ENCODE results near the gene LUC7L3. TPM values are rescaled to one million over a fixed set of nuclear protein-coding genes. Genes with fewer than 3 reads are reported as not detected.

LUC7L3 gene
- total RNA-seq, 1 experiment from 2014 or later: 136 TPM

DNA sequence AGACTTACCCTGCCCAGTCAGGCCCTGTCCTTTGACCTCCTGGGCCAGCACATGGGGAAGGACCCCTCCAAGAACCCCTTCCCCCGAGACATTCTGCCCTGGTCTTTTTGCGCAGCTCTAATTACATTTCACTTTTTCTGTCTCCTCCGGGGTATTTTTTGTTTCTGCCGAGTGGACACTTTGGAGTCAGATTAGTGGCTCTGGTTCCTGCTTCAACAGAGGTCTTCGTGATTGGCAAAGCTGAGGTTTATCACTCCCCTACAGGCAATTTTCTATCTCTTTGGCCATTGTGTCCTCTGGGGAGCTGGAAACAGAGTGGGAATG is 35.2 kb upstream of the LUC7L3 start:
- Histone ChIP-seq H3K27me3 (ENCODE audit: control insufficient read depth, insufficient read depth, low read length) (no peaks in the 10 kb centered on the region), H3K36me3 (ENCODE audit: control insufficient read depth, insufficient read depth, low read length) (no peaks in the 10 kb centered on the region), H3K4me1 (ENCODE audit: control insufficient read depth, insufficient read depth, low read length) (peaks cover 45% of the 10 kb centered on the region), H3K27ac (ENCODE audit: low read length) (peak overlapping the region; percentile 76), H3K9me3 (ENCODE audit: control insufficient read depth, insufficient read depth, low read depth, low read length) (no peaks in the 10 kb centered on the region), H3K4me3 (ENCODE audit: low read depth in 2 of 2, low read length in 2 of 2) (no peak overlapping the region)
- in situ Hi-C loops (cut with HindIII; ENCODE audit: low pct_unique_long_range_greater_than_20kb, low sequenced_read_pairs) (no loop called here), intact Hi-C loops (cut with micrococcal nuclease; ENCODE audit: unreplicated experiment) (no loop called here)
- ChIA-PET CTCF (interaction anchor here (1.2 kb wide), 1 partner anchor 46 kb away, joined by 3 read pairs; no protein-coding TSS in a partner anchor), POLR2A (interaction anchor here (1.7 kb wide), 1 partner anchor 45 kb away, joined by 4 read pairs; no protein-coding TSS in a partner anchor)
- DNase-seq (ENCODE audit: low read depth, low spot score) (no peak), ATAC-seq (no peak)
- TF ChIP-seq, protein P1, sequence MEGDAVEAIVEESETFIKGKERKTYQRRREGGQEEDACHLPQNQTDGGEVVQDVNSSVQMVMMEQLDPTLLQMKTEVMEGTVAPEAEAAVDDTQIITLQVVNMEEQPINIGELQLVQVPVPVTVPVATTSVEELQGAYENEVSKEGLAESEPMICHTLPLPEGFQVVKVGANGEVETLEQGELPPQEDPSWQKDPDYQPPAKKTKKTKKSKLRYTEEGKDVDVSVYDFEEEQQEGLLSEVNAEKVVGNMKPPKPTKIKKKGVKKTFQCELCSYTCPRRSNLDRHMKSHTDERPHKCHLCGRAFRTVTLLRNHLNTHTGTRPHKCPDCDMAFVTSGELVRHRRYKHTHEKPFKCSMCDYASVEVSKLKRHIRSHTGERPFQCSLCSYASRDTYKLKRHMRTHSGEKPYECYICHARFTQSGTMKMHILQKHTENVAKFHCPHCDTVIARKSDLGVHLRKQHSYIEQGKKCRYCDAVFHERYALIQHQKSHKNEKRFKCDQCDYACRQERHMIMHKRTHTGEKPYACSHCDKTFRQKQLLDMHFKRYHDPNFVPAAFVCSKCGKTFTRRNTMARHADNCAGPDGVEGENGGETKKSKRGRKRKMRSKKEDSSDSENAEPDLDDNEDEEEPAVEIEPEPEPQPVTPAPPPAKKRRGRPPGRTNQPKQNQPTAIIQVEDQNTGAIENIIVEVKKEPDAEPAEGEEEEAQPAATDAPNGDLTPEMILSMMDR (IDR thresholded peaks at IDR 0.05): no peak
- TF ChIP-seq SIN3A (IDR thresholded peaks at IDR 0.05; ENCODE audit: borderline replicate concordance, insufficient read depth, low read depth, low read length) (no peak), TCF7L2 (IDR thresholded peaks at IDR 0.05; ENCODE audit: low read depth, low read length) (no peak), POLR2AphosphoS5 (IDR thresholded peaks at IDR 0.05; ENCODE audit: low read depth, low read length) (no peak)
- TF ChIP-seq, protein P2, sequence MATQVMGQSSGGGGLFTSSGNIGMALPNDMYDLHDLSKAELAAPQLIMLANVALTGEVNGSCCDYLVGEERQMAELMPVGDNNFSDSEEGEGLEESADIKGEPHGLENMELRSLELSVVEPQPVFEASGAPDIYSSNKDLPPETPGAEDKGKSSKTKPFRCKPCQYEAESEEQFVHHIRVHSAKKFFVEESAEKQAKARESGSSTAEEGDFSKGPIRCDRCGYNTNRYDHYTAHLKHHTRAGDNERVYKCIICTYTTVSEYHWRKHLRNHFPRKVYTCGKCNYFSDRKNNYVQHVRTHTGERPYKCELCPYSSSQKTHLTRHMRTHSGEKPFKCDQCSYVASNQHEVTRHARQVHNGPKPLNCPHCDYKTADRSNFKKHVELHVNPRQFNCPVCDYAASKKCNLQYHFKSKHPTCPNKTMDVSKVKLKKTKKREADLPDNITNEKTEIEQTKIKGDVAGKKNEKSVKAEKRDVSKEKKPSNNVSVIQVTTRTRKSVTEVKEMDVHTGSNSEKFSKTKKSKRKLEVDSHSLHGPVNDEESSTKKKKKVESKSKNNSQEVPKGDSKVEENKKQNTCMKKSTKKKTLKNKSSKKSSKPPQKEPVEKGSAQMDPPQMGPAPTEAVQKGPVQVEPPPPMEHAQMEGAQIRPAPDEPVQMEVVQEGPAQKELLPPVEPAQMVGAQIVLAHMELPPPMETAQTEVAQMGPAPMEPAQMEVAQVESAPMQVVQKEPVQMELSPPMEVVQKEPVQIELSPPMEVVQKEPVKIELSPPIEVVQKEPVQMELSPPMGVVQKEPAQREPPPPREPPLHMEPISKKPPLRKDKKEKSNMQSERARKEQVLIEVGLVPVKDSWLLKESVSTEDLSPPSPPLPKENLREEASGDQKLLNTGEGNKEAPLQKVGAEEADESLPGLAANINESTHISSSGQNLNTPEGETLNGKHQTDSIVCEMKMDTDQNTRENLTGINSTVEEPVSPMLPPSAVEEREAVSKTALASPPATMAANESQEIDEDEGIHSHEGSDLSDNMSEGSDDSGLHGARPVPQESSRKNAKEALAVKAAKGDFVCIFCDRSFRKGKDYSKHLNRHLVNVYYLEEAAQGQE (IDR thresholded peaks at IDR 0.05; ENCODE audit: insufficient read depth in 1 of 2, low read depth in 2 of 2, low read length in 1 of 2): no peak
- no TSS peak for BruUV-seq (replicated peaks)

DNA sequence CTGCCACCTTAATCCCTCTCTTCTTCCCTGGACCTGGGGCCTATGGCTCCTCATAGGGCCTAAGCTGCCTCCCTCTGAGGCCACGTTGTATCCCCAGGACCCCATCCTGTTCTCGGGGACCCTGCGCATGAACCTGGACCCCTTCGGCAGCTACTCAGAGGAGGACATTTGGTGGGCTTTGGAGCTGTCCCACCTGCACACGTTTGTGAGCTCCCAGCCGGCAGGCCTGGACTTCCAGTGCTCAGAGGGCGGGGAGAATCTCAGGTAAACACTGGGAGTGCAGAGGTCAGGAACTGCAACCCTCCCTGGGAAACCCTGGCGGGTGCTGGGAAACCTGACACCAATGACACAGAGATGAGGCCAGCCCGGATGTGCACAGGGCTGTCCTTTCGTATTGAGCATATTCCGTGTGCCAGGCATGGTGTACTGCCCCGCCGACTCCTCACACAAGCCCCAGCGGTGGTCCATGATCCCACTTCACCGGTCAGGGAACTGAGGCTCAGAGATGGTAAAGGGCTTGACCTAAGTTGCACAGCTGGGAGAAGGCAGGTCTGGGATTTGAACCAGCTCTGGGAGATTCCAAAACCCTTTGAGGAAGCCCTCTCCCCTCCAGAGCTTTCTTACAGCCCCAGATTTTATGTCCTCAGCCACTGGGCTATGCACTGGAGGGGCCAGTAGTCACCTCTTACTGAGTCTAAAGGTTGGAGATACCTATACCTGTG is 34.6 kb upstream of the LUC7L3 start:
- intact Hi-C loops (cut with micrococcal nuclease; ENCODE audit: unreplicated experiment): no loop called here
- BruUV-seq (replicated peaks): no TSS peak
- POLR2A ChIA-PET: interaction anchor here (1.7 kb wide), 1 partner anchor 46 kb away, joined by 4 read pairs; no protein-coding TSS in a partner anchor
- DNase-seq (ENCODE audit: low read depth, low spot score): no peak
- no peak for ATAC-seq
- Histone ChIP-seq H3K9me3 (ENCODE audit: control insufficient read depth, insufficient read depth, low read depth, low read length) (no peaks in the 10 kb centered on the region), H3K27ac (ENCODE audit: low read length) (peak overlapping the region; percentile 76), H3K36me3 (ENCODE audit: control insufficient read depth, insufficient read depth, low read length) (no peaks in the 10 kb centered on the region), H3K4me3 (ENCODE audit: low read depth in 2 of 2, low read length in 2 of 2) (no peak overlapping the region), H3K27me3 (ENCODE audit: control insufficient read depth, insufficient read depth, low read length) (no peaks in the 10 kb centered on the region), H3K4me1 (ENCODE audit: control insufficient read depth, insufficient read depth, low read length) (peaks cover 50% of the 10 kb centered on the region)
- in situ Hi-C loops (cut with HindIII; ENCODE audit: low pct_unique_long_range_greater_than_20kb, low sequenced_read_pairs): no loop called here
- CTCF ChIA-PET: interaction anchor here (1.2 kb wide), 1 partner anchor 46 kb away, joined by 3 read pairs; no protein-coding TSS in a partner anchor
- TF ChIP-seq TCF7L2 (IDR thresholded peaks at IDR 0.05; ENCODE audit: low read depth, low read length) (no peak), SIN3A (IDR thresholded peaks at IDR 0.05; ENCODE audit: borderline replicate concordance, insufficient read depth, low read depth, low read length) (no peak), POLR2AphosphoS5 (IDR thresholded peaks at IDR 0.05; ENCODE audit: low read depth, low read length) (no peak)
- TF ChIP-seq, protein P2 (IDR thresholded peaks at IDR 0.05; ENCODE audit: insufficient read depth in 1 of 2, low read depth in 2 of 2, low read length in 1 of 2): no peak
- TF ChIP-seq, protein P1 (IDR thresholded peaks at IDR 0.05): no peak

Measured in Panc1 (cell line).